ENCODE measurements around the gene EPN1. TPM values are rescaled to one million over a fixed set of nuclear protein-coding genes. Genes with fewer than 3 reads are reported as not detected.

EPN1 gene
- 100 to 1,000 TPM in 3 of 4 donors, 10 to 100 TPM in 1; 90.2 to 163 (median 102) TPM for polyA plus RNA-seq (ENCODE audit: insufficient read length in 4 of 4)

DNA sequence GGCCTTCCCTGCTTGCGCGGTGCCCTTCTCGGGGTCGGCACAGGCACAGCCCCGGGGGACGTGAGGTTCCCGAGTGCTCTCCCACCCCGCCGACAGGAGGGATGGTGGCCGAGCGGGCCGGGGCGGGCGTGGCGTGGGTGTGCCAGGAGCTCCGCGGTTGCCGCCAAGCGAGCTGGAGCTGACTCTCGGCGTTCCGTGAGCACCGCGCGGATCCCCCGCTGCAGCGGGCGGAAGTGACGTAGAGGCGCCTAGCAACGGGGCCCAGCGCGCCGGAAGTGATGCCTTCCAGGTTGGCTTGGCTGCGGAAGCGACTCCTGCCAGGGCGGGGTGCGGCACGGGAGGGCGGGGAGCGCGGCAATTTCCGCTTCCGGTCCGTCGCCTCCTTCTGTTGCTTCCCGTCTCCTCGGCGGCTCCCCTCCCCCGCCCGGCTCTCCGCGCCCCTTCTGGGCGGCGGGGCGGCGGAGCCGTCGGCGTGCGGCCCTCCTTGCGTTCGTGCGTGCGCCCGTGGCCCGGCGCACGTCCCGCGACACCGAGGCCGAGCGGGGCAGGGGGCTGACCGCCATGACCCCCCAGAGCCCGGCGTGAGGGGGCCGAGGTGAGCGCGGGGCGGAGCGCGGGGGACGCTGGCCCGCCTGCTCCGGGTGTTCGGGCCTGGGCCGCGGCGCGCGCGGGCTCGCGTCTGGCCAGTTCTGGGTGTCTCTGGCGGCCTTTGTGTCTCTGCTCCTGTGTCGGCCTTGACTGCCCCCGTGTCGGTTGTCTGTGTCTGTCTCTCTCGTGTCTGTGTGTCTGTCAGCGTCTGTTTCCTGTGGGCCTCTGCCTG lies at the start of gene EPN1:
EPN1 (plus strand) TSS at position 386 of the 820 bp plus-strand sequence. CDS start 3,402 bp downstream, outside the sequence.
- peak; percentile 87 to 90 (median 88) for DNase-seq (ENCODE audit: low read depth in 4 of 4, low spot score in 3 of 4)

DNA sequence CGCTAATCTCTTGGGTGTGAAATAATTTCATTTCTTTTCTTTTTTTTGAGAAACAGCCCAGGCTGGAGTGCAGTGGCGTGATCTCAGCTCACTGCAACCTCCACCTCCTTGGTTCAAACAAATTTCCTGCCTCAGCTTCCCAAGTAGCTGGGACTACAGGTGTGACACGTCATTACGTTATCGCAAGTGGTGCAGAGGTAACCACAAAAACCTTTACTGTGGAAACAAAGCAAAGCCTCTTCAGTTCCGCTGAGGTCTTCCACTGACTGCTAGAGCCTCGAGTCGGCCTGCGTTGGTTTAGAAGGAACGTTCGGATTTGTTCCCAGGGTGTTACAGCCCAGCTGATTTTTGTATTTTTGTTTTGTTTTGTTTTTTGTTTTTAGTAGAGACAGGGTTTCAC lies 48.7 kb upstream of the EPN1 start:
- DNase-seq (ENCODE audit: low read depth in 4 of 4, low spot score in 3 of 4) = no peak

DNA sequence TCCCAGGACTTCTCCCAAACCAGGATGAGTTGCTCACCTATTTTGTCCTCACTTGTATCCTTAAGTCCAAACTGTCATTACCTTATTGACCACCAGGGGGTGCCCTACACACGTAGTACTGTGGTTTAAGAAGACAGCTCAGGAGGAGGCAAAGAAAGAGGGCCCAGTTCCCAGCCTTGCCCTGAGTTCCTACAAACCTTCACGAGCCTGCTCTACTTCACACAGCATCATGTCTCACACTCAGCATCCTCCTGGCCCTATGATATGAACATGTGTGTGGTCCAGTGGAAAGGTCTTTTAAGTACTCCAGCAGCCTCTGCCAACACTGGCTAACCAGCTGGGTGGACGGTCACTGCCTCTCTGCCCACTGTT lies 42.6 kb upstream of the EPN1 start:
- DNase-seq (ENCODE audit: low read depth in 4 of 4, low spot score in 3 of 4) = peak; percentile 81 to 91 (median 88)

DNA sequence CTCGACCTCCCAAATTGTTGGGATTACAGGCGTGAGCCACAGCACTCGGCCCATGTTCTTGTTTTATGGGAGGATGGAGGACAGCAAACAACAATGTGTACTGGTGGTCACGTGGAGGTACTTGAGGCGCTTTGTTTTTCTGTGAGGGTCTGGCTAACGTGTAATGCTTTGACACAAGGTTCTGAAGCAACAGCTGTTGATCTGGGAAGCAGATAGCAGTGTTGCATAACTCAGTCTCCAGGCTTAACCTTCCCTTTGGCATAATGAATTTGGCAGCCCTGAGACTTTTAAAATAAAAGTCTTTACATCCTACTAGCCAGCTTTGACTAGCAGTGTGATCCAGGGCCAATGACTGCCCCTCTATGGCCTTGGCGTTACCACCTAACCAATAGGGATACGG lies 41.2 kb upstream of the EPN1 start:
- DNase-seq (ENCODE audit: low read depth in 4 of 4, low spot score in 3 of 4) = no peak

DNA sequence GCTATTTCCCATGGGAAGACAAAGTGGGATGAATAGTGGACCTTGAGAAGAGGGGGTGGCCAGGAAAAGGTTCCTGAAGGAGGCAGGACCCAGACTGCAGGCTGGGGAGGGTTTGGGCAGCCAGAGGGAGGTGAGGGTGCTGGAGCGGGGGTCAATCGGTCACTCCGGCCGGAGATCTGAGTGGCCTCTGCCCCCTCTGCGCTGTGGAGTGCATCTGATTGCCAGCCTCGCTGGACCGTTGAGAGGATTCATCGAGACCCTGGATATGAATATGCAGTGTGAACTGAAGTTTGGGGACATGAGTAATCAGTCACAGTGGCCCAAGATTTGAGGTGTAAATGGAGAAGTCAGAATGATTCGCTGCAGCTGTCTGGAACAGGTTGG lies 39.7 kb upstream of the EPN1 start:
- no peak for DNase-seq (ENCODE audit: low read depth in 4 of 4, low spot score in 3 of 4)

DNA sequence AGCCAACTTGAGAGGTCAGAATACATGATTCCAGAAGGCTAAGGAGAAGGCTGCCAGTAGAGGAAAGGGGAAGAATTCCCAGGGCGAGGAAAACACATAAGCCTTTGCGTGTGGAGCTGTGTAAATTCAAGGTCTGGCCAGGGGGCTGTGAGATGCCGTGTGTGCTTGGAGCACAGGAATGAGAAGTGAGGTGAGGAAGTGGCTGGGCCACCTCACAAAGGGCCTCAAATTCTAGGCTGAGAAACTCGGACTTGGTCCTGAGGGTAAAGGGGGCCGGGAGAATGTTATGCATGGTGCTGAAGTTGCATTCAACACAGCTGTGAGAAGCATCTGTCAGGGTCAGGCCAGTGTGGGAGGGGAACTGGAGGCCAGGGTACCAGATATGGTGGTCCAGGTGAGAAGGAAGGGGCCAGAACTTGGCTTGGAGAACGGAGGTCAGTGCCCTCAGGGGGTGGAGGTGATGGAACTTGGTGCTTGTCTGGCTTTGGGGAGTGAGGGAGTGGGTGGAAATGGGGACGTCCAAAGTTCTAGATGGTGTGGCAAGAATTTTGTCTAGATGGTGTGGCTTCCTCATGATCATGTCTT lies 39.1 kb upstream of the EPN1 start:
- DNase-seq (ENCODE audit: low read depth in 4 of 4, low spot score in 3 of 4) = no peak

DNA sequence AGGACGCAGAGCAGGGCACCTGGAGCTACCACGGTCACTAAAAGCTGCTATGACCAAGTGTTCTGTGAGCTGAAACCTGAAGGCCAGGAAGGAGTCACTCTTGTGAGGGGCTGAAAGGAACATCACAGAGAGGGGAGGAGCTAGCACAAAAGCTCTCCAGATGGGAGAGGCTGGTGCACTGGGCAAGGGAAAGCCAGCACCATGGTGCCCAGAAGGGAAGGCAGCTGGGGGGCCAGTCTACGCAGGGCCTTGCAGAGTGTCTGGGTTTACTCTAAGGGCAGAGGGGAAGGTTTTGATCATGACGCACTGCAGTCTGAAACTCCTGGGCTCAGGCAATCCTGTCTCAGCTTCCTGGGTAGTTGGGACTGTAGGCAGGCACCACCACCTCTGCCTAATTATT lies 38.3 kb upstream of the EPN1 start:
- DNase-seq (ENCODE audit: low read depth in 4 of 4, low spot score in 3 of 4) = no peak

DNA sequence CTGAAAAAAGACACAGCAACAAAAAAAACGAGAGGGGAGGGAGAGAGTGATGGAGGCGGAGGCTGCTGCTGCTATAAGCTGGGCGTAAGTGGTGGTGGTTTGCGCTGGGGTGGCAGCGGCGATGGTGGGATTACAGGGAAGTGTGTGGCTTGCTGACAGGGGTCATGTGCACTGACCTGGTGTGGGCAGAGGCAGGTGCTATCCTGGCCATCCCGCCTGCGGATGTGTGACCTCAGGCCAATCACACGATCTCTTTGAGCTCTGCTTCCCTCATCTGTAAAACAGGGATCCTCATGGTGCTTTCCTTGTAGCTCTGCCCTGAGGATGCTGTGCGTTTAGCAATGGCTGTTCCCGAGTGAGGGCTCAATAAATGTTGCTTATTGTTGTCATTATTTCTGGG lies 37.5 kb upstream of the EPN1 start:
- DNase-seq (ENCODE audit: low read depth in 4 of 4, low spot score in 3 of 4) = no peak

DNA sequence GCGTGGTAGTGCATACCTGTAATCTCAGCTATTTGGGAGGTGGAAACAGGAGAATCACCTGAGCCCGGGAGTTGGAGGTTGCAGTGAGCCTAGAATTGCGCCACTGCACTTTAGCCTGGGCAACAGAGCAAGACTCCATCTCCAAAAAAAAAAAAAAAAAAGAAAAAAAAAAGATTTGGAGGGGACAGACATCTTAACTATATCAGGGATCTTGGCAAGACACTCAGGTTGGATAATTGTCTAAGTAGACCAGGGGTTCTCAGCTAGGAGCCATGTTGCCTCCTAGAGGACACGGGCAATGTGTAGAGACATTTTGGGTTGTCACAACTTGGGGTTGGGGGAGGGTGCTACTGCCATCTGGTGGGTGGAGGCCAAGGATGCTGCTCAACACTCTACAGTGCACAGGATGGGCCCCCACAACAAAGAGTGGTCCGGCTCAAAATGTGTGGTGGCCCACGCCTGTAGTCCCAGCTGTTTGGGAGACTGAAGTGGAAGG lies 36.1 kb upstream of the EPN1 start:
- DNase-seq (ENCODE audit: low read depth in 4 of 4, low spot score in 3 of 4) = no peak

DNA sequence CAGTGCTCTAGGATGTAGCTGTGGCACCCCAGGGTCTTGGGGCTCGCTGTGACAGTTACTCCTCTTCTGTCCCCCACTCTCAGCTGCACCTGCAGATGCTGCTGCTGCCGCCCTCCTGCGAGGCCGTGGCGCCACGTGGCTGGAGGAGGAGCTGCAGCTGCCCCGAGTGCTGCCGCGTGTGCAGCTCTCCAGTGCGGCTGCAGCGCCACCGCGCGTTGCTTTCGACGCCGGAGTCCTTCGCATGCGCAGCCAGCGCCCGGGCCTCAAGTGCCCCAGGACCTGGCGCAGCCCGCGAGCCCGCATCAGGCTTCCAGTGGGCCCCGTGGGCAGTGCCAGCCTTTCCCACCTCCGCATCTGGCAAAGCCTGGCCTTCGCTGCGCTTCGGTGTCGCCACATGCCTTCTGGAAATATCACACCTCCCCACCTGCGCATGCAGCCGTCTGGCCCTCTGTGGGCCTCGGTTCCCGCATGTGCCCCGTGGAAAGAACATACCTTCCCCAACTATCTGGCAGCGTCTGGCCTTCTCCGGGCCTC lies 34.9 kb upstream of the EPN1 start:
- peak in 1 of 4 donors; percentile 64 for DNase-seq (ENCODE audit: low read depth in 4 of 4, low spot score in 3 of 4)

DNA sequence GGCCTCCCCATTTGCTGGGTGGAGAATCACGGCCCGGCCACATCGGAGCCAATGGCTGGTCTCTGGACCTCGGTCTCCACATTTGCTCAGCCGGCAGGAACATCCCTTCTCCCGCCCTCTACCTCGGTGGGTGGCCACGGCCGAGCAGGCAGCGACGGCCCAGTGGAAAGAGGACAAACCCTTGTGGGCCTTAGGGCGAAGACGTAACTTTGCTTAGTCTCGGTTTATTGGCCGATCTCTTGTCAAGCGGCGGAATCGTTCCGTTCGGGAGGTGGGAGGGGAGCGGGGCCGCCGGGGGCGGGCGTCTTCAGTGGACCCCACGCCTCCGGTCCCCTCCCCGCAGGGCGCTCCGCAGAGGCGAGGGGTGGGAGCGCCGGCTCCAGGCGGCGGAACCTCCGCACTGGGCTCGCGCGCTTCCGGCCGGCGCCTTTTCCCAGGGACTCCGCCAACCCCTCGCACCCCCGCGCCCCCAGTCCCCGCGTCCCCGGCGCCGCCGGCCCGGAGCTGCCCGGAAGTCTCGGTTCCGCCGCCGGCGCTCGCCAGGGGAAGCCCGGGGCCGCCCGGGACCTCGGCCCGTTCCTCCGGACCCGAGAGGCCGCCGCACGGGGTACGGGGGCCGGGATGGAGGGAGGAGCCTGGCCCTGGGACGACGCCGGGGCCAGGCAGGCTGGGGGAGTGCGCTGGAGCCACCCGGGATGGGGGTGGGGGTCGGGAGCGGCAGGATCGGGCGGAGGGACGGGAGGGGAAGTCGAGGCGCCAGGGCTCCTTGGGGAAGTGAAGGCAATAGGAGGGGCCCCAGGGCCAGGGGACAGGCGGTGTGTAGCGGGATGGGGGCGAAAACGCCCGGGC lies 34.2 kb upstream of the EPN1 start, which contains the start of gene ZNF580:
ZNF580 (plus strand) TSS at position 426 of the 849 bp plus-strand sequence. CDS start 1,507 bp downstream, outside the sequence.
- DNase-seq (ENCODE audit: low read depth in 4 of 4, low spot score in 3 of 4) = peak in 1 of 4 donors; percentile 61

DNA sequence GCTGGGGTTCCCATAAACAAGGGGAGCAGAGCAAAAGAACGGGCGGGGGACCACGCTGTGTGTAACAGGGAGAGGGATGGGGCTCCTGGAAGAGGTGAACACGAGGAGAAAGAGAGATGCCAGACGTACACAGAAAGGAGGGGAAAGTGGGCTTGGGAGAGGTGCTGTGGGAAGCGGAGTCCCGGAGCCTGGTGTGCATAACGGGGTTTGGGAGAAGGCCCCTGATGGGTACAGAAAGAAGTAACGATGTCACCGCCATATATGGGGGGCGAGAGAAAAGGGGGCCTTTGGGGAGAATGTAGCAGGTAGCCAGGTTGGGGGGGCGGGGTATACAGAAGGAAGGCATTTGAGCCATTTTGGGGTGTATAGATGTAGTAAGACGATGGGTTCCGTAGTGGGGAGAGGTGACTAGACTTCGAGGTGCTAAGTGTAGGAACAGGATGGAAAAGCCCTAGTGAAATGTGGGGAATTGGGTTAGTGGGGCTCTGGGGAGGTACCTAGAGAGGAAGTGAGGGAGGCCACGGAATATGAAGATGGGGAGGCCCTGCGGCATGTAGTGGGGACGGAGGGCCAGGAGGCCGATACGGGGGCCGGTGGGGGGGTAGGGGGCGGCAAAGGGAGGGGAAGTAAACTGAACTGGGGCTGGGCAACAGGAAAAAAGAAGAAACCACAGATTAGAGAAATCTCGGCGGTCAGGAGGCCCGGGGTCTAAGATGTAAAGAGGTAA lies 33.4 kb upstream of the EPN1 start:
- DNase-seq (ENCODE audit: low read depth in 4 of 4, low spot score in 3 of 4) = no peak

DNA sequence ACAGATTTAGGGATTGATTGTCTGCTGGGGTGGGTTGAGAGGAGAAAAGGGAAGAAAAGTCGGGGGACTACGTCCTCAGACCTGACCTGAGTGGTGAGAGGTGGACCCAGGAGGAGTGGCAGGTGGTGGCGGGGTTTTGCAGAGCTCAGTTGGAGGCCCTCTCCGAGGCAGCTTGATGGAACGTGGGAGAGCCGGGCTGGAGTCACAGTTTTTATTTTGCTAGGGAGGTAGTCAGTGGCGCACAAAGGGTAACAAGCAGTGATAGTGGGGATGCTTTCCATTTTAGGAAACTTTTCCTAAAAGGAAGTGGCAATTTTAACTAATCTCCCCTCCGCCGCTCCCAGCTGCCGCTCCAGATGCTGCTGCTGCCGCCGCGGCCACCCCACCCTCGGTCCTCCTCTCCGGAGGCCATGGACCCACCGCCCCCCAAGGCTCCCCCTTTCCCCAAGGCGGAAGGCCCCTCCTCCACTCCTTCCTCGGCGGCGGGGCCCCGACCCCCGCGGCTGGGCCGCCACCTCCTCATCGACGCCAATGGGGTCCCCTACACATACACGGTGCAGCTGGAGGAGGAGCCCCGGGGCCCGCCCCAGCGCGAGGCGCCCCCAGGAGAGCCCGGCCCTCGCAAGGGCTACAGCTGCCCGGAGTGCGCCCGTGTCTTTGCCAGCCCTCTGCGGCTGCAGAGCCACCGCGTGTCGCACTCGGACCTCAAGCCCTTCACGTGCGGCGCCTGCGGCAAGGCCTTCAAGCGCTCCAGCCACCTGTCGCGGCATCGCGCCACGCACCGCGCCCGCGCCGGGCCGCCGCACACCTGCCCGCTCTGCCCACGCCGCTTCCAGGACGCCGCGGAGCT lies 32.6 kb upstream of the EPN1 start:
- DNase-seq (ENCODE audit: low read depth in 4 of 4, low spot score in 3 of 4) = no peak

DNA sequence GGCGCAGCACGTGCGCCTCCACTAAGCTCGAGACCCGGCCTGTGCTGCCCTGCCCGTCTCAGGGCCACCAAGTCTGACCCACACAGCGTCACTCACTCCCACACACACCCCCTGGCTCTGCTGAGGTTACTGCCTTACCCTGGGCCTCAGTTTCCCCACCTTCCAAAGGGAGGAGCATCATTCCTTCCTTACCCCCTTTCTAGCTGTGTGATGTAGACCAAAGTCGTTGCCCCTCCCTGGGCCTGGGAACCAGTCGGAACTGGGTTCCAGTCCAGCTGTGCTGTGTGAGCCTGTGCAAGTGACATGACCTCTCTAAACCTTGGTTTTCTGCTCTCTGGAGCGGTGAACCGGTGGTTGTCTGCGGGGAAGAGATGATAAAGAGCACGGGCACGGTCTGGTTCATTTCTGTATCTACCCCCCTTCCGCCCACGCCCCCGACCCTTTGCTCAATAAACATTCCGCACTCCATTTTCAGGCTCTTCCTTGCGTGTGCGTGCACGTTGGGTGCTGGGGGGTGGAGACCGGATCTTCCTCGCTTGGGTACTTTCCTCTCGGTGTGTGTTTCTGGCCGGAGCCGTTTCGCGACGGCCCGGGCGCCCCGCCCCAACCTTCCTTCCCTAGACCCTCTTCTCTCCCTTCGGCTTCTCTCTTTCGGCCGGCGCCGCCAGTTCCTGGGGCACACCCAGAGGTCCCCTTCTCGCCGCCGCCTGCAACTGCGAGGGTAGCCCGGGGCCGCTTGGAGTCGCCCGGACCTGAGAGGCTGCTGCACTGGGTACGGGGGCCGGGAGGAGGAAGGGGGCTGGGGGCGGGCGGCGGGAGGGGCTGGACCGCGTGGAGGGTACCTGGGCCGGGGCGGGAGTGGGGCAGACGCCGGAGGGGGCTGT lies 31.8 kb upstream of the EPN1 start, which contains the start of gene ZNF581:
ZNF581 (plus strand) TSS at position 647 of the 884 bp plus-strand sequence. CDS start 923 bp downstream, outside the sequence.
- peak in 1 of 4 donors; percentile 65 for DNase-seq (ENCODE audit: low read depth in 4 of 4, low spot score in 3 of 4)

DNA sequence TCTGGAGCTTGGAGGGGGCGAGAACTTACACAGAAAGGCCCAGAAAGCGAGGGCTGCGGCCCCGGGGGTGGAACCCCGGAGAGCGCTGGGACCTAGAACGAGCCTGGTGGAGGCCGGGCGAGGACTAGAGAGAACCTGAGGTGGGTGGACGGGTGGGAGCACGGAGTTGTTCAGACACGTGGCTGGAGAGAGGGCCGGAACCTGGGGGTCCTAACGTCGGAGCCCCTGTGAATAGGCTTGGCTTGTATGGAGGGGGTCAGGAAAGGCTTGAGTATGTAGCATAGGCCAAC lies 31.2 kb upstream of the EPN1 start:
- no peak for DNase-seq (ENCODE audit: low read depth in 4 of 4, low spot score in 3 of 4)

DNA sequence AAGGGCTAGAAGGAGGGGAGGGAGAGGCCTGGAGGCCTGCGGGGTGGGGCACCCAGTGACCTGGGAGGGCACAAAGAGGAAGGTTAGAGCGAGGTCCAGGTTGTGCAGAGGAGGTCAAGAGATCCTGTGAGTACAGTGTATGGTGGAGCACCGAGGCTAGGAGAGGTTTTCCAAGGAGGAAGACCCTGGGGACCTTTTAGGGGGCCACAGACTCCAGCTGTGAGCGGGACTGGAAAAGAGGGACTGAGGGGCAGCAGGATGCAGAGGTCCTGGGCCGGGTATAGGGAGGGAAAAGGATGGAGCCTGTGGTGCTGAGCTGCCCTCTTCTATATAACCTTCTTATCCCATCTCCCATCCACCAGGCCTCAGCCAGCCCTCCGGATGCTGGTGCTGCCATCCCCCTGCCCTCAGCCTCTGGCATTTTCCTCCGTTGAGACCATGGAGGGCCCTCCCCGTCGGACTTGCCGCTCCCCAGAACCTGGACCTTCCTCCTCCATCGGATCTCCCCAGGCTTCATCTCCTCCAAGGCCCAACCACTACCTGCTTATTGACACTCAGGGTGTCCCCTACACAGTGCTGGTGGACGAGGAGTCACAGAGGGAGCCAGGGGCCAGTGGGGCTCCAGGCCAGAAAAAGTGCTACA lies 30.7 kb upstream of the EPN1 start:
- DNase-seq (ENCODE audit: low read depth in 4 of 4, low spot score in 3 of 4) = no peak

DNA sequence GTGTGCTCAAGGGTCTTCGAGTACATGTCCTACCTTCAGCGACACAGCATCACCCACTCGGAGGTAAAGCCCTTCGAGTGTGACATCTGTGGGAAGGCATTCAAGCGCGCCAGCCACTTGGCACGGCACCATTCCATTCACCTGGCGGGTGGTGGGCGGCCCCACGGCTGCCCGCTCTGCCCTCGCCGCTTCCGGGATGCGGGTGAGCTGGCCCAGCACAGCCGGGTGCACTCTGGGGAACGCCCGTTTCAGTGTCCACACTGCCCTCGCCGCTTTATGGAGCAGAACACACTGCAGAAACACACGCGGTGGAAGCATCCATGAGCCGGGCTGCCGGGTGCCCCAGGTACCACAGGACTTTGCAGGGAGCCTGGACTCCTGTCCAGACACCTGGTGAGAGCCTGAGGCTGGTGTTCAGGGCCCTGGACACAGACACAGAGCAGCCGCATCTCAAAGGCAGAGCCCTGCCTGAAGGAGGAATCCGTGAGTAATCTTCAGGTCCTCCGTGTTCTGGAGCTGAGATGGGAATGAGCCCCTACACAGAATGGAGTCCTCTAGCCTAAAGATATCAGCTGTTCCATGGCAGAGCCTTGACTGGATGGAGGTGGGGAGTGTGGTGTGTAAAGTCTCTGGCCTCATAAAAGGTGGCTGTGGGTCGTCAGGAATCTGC lies 30.0 kb upstream of the EPN1 start:
- no peak for DNase-seq (ENCODE audit: low read depth in 4 of 4, low spot score in 3 of 4)

Data from right renal pelvis (tissue), 4 donors.